GM12878 (cell line): ENCODE data around the gene SRP68. TPM values are rescaled to one million over a fixed set of nuclear protein-coding genes. Genes with fewer than 3 reads are reported as not detected.

Experiments
- BCLAF1 ChIP-seq: fragments of 450-650 bp; IDR thresholded peaks from 2 replicates; pipeline ENCODE4 v1.6.1; 2017; ENCODE audit warnings: antibody characterized with exemption, mild to moderate bottlenecking, moderate library complexity
- CHD1 ChIP-seq: IDR thresholded peaks from 2 replicates; pipeline ENCODE4 v1.6.1; 2012; ENCODE audit warnings: low read depth, low read length, improper control_type of control experiment
- EGR1 ChIP-seq, 2 experiments: IDR thresholded peaks; 1 replicate in 1 of 2; 2 replicates in 1 of 2; pipeline ENCODE4 v1.6.1; 2011 to 2012; ENCODE audit warnings: low read depth in 2 of 2, low read length in 2 of 2, borderline replicate concordance in 1 of 2, mild to moderate bottlenecking in 1 of 2, moderate library complexity in 1 of 2
- GATAD2B ChIP-seq: fragments of 450-650 bp; conservative IDR thresholded peaks from 2 replicates; pipeline ENCODE4 v1.6.1; 2017; ENCODE audit warnings: low read depth, mild to moderate bottlenecking, moderate library complexity
- NFYA ChIP-seq: IDR thresholded peaks from 2 replicates; pipeline ENCODE4 v1.6.1; 2011; ENCODE audit warnings: low read depth, mild to moderate bottlenecking, low read length, improper control_type of control experiment, borderline replicate concordance
- PAX5 ChIP-seq: IDR thresholded peaks from 2 replicates; pipeline ENCODE4 v1.6.1; 2011; ENCODE audit warnings: low read depth, low read length, borderline replicate concordance
- RELA ChIP-seq: fragments of 450-650 bp; IDR thresholded peaks from 2 replicates; pipeline ENCODE4 v1.8.0; 2014; ENCODE audit warnings: borderline replicate concordance; ENCODE audit not compliant: partially characterized antibody
- RELB ChIP-seq: fragments of 450-650 bp; IDR thresholded peaks from 2 replicates; pipeline ENCODE4 v1.6.1; 2017; ENCODE audit warnings: low read depth, mild to moderate bottlenecking, moderate library complexity
- WRNIP1 ChIP-seq: IDR thresholded peaks from 2 replicates; pipeline ENCODE4 v1.6.1; 2011; ENCODE audit warnings: low read depth, low read length, improper control_type of control experiment, borderline replicate concordance
- ZBTB11 ChIP-seq: fragments of 450-650 bp; formaldehyde crosslinking; IDR thresholded peaks from 2 replicates; pipeline ENCODE4 v1.5.0; 2022; ENCODE audit warnings: mild to moderate bottlenecking, missing genetic modification characterization
- polyA plus RNA-seq, 11 experiments: library from polyadenylated mRNA; depleted of rRNA in 4 of 11; unstranded in 6 of 11; stranded (reverse) in 5 of 11; fragments of >200 nt; fragmentation: Nextera tagmentation in 4 of 11; fragmentation: Illumina TruSeq in 1 of 11; extraction: Ambion mirVana in 4 of 11; extraction: Trizol in 1 of 11; gene quantifications; 1 replicate in 1 of 11; 2 replicates in 10 of 11; pipeline versions ENCODE4 v1.2.1 to v1.2.3, GENCODE V29; 2011 to 2016; ENCODE audit warnings: inconsistent platforms in 2 of 11, missing spikeins in 2 of 11, low read depth in 1 of 11
- total RNA-seq, 4 experiments: library from RNA; depleted of rRNA in 3 of 4; stranded (reverse); fragments of >200 nt in 3 of 4; fragmentation: Illumina TruSeq in 1 of 4; extraction: Trizol in 1 of 4; gene quantifications; 2 replicates each; pipeline versions ENCODE4 v1.2.1 to v1.2.3, GENCODE V29; 2013 to 2021
- TF ChIP-seq, protein P1 (sequence below): fragments of 450-650 bp; IDR thresholded peaks from 2 replicates; pipeline ENCODE4 v1.6.1; 2016; ENCODE audit warnings: mild to moderate bottlenecking
- TF ChIP-seq, protein P2 (sequence below): IDR thresholded peaks from 2 replicates; pipeline ENCODE4 v1.6.1; 2012; ENCODE audit warnings: mild to moderate bottlenecking, low read depth, low read length

SRP68 gene
- total and polyA plus RNA-seq, 10 of the 15 experiments (the other 5 are each of a cell fraction or from before 2014, with no cell fraction given) = 24.7 to 89.7 (median 62.7) TPM

DNA sequence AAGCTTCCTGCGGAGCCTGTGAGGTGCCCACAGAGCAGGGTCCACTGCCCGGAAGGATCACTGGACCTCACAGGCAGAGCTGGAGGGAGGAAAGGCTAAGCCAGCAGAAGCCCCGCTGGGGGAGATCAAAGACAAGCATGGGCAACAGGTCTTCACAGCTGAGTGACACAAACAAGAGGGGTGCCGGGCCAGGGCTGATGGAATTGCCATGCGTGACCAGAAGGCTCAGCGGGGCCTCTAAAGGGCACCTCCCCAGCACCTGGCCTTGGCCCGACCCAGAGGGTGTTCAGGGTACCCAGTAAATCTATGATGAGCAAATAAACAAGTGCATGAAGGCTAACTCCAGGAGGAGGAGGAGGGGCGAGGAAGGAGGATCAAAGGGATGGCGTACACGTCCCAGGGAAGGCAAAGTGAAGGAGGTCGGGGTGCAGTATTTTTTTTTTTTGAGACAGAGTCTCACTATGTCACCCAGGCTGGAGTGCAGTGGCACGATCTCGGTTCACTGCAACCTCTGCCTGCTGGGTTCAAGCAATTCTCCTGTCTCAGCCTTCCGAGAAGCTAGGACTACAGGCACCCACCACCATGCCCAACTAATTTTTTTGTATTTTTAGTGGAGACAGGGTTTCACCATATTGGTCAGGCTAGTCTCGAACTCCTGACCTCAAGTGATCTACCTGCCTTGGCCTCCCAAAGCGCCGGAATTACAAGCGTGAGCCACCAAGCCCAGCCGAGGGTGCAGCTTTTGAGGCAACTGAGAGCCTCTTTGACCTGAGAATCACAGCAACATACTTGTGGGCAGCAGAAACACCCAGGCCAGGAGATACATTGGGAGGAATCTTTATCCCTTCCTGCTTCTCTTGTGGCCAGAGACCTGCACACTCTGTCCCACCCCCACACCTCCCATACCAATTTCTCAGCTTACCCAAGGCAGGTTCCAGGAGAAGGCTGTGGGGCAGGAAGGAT lies 47.4 kb upstream of the SRP68 start (continued):
- TF ChIP-seq ZBTB11 (CRISPR knock-in tag) (no peak), EGR1 (IDR thresholded peaks at IDR 0.05; ENCODE audit: borderline replicate concordance in 1 of 2, low read depth in 2 of 2, low read length in 2 of 2) (no peak), RELA (no peak), CHD1 (no peak), BCLAF1 (no peak), RELB (no peak), PAX5 (no peak), NFYA (no peak), WRNIP1 (no peak), GATAD2B (no peak)
- TF ChIP-seq, protein P1, sequence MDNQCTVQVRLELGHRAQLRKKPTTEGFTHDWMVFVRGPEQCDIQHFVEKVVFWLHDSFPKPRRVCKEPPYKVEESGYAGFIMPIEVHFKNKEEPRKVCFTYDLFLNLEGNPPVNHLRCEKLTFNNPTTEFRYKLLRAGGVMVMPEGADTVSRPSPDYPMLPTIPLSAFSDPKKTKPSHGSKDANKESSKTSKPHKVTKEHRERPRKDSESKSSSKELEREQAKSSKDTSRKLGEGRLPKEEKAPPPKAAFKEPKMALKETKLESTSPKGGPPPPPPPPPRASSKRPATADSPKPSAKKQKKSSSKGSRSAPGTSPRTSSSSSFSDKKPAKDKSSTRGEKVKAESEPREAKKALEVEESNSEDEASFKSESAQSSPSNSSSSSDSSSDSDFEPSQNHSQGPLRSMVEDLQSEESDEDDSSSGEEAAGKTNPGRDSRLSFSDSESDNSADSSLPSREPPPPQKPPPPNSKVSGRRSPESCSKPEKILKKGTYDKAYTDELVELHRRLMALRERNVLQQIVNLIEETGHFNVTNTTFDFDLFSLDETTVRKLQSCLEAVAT = no peak
- TF ChIP-seq, protein P2, sequence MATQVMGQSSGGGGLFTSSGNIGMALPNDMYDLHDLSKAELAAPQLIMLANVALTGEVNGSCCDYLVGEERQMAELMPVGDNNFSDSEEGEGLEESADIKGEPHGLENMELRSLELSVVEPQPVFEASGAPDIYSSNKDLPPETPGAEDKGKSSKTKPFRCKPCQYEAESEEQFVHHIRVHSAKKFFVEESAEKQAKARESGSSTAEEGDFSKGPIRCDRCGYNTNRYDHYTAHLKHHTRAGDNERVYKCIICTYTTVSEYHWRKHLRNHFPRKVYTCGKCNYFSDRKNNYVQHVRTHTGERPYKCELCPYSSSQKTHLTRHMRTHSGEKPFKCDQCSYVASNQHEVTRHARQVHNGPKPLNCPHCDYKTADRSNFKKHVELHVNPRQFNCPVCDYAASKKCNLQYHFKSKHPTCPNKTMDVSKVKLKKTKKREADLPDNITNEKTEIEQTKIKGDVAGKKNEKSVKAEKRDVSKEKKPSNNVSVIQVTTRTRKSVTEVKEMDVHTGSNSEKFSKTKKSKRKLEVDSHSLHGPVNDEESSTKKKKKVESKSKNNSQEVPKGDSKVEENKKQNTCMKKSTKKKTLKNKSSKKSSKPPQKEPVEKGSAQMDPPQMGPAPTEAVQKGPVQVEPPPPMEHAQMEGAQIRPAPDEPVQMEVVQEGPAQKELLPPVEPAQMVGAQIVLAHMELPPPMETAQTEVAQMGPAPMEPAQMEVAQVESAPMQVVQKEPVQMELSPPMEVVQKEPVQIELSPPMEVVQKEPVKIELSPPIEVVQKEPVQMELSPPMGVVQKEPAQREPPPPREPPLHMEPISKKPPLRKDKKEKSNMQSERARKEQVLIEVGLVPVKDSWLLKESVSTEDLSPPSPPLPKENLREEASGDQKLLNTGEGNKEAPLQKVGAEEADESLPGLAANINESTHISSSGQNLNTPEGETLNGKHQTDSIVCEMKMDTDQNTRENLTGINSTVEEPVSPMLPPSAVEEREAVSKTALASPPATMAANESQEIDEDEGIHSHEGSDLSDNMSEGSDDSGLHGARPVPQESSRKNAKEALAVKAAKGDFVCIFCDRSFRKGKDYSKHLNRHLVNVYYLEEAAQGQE = no peak
